NT2/D1 (cell line): Measurements from ENCODE around the gene CPT2.

Experiments used
- DNase-seq: peaks from one replicate; pipeline ENCODE4 v3.0.0-alpha.2; 2011; ENCODE audit warnings: low read depth, low spot score
- H3K27me3 ChIP-seq: 2 replicates; pipeline ENCODE4 v1.6.0; 2011; ENCODE audit warnings: mild to moderate bottlenecking; ENCODE audit not compliant: insufficient read length, insufficient read depth
- H3K36me3 ChIP-seq: 2 replicates; pipeline ENCODE4 v1.6.1; 2011; ENCODE audit warnings: mild to moderate bottlenecking, low read length, mixed read lengths; ENCODE audit not compliant: insufficient read depth, insufficient read length
- H3K4me1 ChIP-seq: 2 replicates; pipeline ENCODE4 v1.5.1; 2011; ENCODE audit not compliant: insufficient read depth, insufficient read length
- H3K4me3 ChIP-seq: 2 replicates; pipeline ENCODE4 v1.5.1; 2011; ENCODE audit warnings: low read depth; ENCODE audit not compliant: insufficient read length
- H3K9ac ChIP-seq: 2 replicates; pipeline ENCODE4 v1.6.0; 2011; ENCODE audit warnings: low read depth; ENCODE audit not compliant: insufficient read length
- H3K9me3 ChIP-seq: 2 replicates; pipeline ENCODE4 v1.5.1; 2011; ENCODE audit warnings: mild to moderate bottlenecking, low read length; ENCODE audit not compliant: insufficient read depth
- SUZ12 ChIP-seq: IDR thresholded peaks from 2 replicates; pipeline ENCODE4 v1.6.1; 2011; ENCODE audit not compliant: insufficient read length, insufficient read depth; ENCODE audit errors: extremely low read depth
- YY1 ChIP-seq: IDR thresholded peaks from 2 replicates; pipeline ENCODE4 v1.6.1; 2011; ENCODE audit not compliant: insufficient read length, insufficient read depth
- ZNF274 ChIP-seq: IDR thresholded peaks from 2 replicates; pipeline ENCODE4 v1.6.1; 2011; ENCODE audit warnings: mild to moderate bottlenecking, low read depth, low read length

CPT2 gene

DNA sequence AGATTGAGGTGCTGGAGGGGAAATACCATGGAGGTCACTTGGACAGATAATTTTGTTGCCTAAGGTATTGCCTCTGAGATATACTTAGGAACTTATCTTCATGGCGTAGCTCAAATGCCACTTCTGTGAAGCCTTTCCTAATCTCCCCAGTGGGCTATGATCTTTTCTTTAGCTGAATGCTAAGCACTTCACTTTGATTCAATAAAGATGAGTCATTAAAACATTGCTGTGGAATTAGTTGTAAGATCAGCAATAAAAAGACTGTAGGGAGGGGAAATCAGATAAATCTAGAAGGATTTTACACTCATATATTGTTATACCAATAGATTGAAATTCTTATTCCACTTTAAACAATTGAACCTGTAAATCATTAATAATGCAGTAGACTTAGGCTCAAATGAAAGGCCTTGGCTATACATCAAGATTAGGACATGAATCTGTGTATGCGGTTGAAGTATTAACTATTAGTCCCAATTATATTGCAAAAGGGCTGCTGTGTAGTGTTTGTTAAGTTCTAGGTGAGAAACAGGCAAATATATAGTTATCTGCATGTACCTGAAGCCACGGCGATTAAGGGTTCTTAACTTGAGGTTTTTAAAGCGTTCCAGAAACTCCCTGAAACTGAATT, 60.9 kb downstream of the CPT2 start:
- no peak overlapping the region for H3K9ac ChIP-seq
- H3K4me1 ChIP-seq = no peaks in the 10 kb centered on the region
- no peak for DNase-seq
- H3K9me3 ChIP-seq = no peaks in the 10 kb centered on the region
- TF ChIP-seq YY1 (no peak), ZNF274 (no peak), SUZ12 (no peak)
- no peaks in the 10 kb centered on the region for H3K27me3 ChIP-seq
- H3K36me3 ChIP-seq = peaks cover 99% of the 10 kb centered on the region
- H3K4me3 ChIP-seq = no peak overlapping the region

DNA sequence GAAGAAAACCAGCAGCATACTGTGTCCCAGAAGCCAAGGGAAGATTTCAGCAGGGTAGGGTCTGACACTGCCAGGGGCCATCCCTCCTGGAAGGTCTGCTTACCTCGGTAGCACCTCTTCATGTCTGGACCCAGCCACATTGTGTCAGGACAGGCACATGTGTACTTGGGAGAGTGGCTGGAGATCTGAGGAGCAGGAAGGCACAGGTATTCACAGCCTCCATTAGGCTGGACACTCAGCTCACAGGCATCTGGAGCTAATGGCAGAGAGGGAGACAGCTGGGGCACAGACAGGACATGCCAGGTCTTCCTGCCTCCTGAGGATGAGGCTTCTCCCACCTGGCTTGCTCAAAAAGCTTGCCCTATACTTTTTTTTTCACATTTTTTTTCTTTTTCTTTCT, 61.6 kb downstream of the CPT2 start:
- Histone ChIP-seq H3K4me3 (no peak overlapping the region), H3K4me1 (no peaks in the 10 kb centered on the region), H3K36me3 (peaks cover 99% of the 10 kb centered on the region), H3K9me3 (no peaks in the 10 kb centered on the region), H3K9ac (no peak overlapping the region), H3K27me3 (no peaks in the 10 kb centered on the region)
- TF ChIP-seq YY1 (no peak), SUZ12 (no peak), ZNF274 (no peak)
- DNase-seq = no peak

DNA sequence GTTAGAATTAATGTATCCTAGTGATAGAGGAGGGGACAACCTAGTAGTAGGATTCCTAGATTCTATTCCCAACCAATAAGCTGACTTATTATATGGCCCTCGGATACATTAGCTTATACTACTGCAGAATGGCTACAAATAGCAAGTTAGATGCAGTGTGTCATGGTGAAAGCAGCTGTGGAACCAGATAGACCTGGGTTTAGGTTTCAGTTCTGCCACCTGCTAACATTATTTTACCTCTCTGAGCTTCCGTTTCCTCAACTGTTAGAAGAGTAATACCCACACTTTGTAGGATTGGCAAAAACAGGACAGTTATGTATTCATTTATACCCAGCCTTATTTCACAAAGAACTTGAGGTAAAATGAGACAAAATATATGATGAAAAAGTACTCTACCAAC, 63.3 kb downstream of the CPT2 start:
- Histone ChIP-seq H3K4me3 (no peak overlapping the region), H3K4me1 (no peaks in the 10 kb centered on the region), H3K9me3 (no peaks in the 10 kb centered on the region), H3K36me3 (peaks cover 99% of the 10 kb centered on the region), H3K27me3 (no peaks in the 10 kb centered on the region), H3K9ac (no peak overlapping the region)
- no peak for TF ChIP-seq YY1
- no peak for TF ChIP-seq ZNF274
- no peak for TF ChIP-seq SUZ12
- DNase-seq = no peak

DNA sequence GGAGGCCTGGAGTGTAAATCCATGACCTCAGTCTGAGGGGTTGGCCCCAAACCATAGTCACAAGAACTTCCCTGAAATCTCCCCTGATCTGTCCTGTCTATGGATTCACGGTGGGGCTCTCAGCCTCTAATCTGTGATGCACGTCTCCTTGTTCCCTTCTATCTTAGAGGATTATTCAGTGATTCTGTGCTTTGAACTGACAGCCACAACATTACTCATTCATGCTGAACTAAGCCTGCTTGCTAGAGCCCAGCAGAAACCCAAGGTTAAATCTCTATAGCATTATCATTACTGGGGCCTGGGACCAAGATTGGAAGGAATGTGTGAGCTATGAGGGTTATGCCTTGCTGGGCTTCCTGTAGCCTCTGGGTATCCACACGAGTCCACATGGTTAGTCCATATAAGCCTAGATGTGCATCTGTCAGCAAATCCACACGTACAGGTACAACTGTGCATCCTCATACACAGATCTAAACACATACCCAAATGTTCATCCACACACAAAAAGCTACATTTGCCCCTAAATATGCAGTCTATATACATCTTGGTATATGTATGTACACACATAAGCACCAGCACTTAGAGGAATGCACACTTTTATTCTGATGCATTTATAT, 64.1 kb downstream of the CPT2 start:
- Histone ChIP-seq H3K4me1 (no peaks in the 10 kb centered on the region), H3K27me3 (no peaks in the 10 kb centered on the region), H3K36me3 (peaks cover 99% of the 10 kb centered on the region), H3K9ac (no peak overlapping the region), H3K9me3 (no peaks in the 10 kb centered on the region), H3K4me3 (no peak overlapping the region)
- TF ChIP-seq ZNF274 = no peak
- TF ChIP-seq YY1 = no peak
- TF ChIP-seq SUZ12 = no peak
- DNase-seq = no peak

DNA sequence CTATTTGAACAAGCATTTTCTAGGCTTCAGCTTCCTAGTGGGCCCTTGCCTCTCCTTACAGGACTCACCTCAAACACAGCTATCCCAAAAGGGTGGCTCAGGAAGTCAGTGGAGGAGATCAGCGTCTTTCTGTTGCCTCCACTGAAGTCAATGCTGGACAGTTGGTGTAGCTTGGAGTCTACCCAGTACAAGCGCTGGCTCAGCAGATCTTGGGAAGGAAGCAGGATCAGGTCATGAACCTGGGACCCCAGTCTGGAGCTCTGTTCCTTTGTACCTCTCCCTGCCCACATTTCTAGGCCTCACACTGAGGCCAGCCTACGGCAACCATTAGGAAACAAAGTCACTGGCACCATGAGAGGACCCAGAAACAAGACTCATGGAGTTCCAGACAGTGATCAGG, 65.4 kb downstream of the CPT2 start:
- no peak for TF ChIP-seq ZNF274
- no peak for TF ChIP-seq YY1
- TF ChIP-seq SUZ12 = no peak
- no peaks in the 10 kb centered on the region for H3K4me1 ChIP-seq
- no peaks in the 10 kb centered on the region for H3K27me3 ChIP-seq
- no peak for DNase-seq
- H3K9ac ChIP-seq = no peak overlapping the region
- H3K9me3 ChIP-seq = no peaks in the 10 kb centered on the region
- H3K36me3 ChIP-seq = peaks cover 99% of the 10 kb centered on the region
- H3K4me3 ChIP-seq = no peak overlapping the region
